Chondrocyte (in vitro differentiated cells): ENCODE results near the gene USP32. TPM values are rescaled to one million over a fixed set of nuclear protein-coding genes. Genes with fewer than 3 reads are reported as not detected.
"Not testable (repeated sequence)": the region's sequence is repeated elsewhere in the genome, so short reads cannot be mapped to it uniquely, and the experiment has no call there.

Experiments
- DNase-seq: peaks from one replicate; pipeline ENCODE4 v3.0.0; 2021; ENCODE audit warnings: mixed read lengths, low spot score
- H3K27ac Mint-ChIP-seq: one replicate; pipeline ENCODE4 v1.8.0; 2021; ENCODE audit warnings: mild to moderate bottlenecking, moderate library complexity, mixed read lengths; ENCODE audit not compliant: unreplicated experiment
- H3K27me3 Mint-ChIP-seq: 2 replicates; pipeline ENCODE4 v1.8.0; 2021; ENCODE audit warnings: low read depth, mixed read lengths
- H3K36me3 Mint-ChIP-seq: 2 replicates; pipeline ENCODE4 v1.8.0; 2021; ENCODE audit warnings: low read depth, mixed read lengths
- H3K4me1 Mint-ChIP-seq: 2 replicates; pipeline ENCODE4 v1.8.0; 2021; ENCODE audit warnings: low read depth, mild to moderate bottlenecking, mixed read lengths
- H3K4me3 Mint-ChIP-seq: one replicate; pipeline ENCODE4 v1.8.0; 2021; ENCODE audit warnings: mild to moderate bottlenecking, moderate library complexity, mixed read lengths; ENCODE audit not compliant: unreplicated experiment
- H3K9me3 Mint-ChIP-seq: 2 replicates; pipeline ENCODE4 v1.8.0; 2021; ENCODE audit warnings: low read depth, mixed read lengths
- total RNA-seq: library from RNA; stranded (reverse); gene quantifications from 3 replicates; pipeline ENCODE4 v1.2.1, GENCODE V29; 2021
- TF ChIP-seq, protein P1 (sequence below): fragments of 200-600 bp; sonication (generic); IDR thresholded peaks from 2 replicates; pipeline ENCODE4 v1.5.0; 2021; ENCODE audit warnings: antibody characterized with exemption, mild to moderate bottlenecking, moderate library complexity

USP32 gene
- total RNA-seq, 1 donor from 2014 or later: 42.2 TPM

DNA sequence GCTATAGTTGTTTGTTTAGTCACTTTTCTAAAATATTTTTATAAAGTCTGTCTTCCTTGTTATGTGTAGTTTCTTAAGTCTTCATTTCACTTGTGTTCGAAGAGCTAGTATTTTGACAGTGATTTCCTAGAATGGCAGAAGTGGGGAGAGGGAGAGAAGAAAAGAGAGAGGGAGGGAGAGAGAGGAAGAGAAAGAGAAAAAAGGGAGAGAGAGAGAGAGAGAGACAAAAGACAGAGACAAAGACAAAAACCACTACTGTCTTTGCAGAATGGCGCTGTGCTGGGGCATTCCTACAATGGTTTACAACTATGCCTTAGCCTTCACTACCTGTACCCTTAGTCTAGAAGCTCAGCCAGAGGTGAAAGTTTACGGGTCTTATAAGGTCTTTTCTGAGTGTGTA is 151.6 kb downstream of the USP32 start:
- Mint-ChIP-seq H3K27ac (peak overlapping the region; percentile 49), H3K27me3 (no peaks in the 10 kb centered on the region), H3K36me3 (peaks cover 13% of the 10 kb centered on the region), H3K4me3 (no peak overlapping the region), H3K4me1 (peaks cover 7% of the 10 kb centered on the region), H3K9me3 (no peaks in the 10 kb centered on the region)
- DNase-seq: no peak
- TF ChIP-seq, protein P1, sequence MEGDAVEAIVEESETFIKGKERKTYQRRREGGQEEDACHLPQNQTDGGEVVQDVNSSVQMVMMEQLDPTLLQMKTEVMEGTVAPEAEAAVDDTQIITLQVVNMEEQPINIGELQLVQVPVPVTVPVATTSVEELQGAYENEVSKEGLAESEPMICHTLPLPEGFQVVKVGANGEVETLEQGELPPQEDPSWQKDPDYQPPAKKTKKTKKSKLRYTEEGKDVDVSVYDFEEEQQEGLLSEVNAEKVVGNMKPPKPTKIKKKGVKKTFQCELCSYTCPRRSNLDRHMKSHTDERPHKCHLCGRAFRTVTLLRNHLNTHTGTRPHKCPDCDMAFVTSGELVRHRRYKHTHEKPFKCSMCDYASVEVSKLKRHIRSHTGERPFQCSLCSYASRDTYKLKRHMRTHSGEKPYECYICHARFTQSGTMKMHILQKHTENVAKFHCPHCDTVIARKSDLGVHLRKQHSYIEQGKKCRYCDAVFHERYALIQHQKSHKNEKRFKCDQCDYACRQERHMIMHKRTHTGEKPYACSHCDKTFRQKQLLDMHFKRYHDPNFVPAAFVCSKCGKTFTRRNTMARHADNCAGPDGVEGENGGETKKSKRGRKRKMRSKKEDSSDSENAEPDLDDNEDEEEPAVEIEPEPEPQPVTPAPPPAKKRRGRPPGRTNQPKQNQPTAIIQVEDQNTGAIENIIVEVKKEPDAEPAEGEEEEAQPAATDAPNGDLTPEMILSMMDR: no peak

DNA sequence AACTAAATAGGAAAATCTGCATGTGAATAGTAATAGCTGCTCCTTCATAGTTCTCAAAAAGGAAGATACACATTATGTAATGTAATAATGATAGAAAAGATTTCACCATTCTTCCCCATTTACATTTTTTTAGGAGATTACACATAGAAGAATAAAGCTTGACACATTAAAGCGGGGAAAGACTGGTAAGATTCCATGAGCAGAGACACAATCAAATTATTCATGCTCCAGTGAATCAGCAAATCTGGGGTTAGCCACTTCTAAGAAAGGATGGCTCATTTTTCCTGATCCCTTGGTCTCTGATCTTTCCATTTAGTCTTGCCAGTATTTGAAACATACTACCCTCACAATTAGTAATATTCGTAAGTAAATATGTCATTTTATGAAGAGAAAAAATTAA is 160.2 kb downstream of the USP32 start:
- Mint-ChIP-seq H3K4me3 (no peak overlapping the region), H3K4me1 (no peaks in the 10 kb centered on the region)

DNA sequence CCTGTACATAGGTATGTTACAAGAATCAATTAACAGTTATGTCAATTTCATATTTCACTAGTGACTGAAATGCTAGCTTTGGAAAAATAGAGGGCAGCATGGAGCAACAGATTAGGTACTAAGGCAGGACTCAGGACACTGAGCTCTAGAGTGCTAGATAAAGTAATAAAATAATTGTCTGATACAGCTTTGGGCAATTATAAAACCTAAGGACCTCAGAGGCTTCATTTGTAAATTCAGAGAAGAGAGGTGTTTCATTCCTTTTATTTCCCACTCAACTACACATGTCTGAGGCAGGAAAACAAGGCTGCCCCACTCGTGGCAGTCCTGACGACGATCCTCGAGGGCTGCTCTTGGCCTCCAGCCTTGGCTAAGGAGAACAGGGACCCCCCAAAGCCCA is 160.7 kb downstream of the USP32 start:
- peaks cover 13% of the 10 kb centered on the region for H3K36me3 Mint-ChIP-seq
- H3K27me3 Mint-ChIP-seq: no peaks in the 10 kb centered on the region
- TF ChIP-seq, protein P1: peak; percentile 80
- no peak for DNase-seq
- no peak overlapping the region for H3K27ac Mint-ChIP-seq
- H3K4me1 Mint-ChIP-seq: no peaks in the 10 kb centered on the region
- H3K9me3 Mint-ChIP-seq: no peaks in the 10 kb centered on the region
- H3K4me3 Mint-ChIP-seq: no peak overlapping the region

More for the DNA sequence above, 160.2 kb downstream of the USP32 start:
- Mint-ChIP-seq H3K9me3 (no peaks in the 10 kb centered on the region), H3K27me3 (no peaks in the 10 kb centered on the region), H3K27ac (no peak overlapping the region), H3K36me3 (peaks cover 13% of the 10 kb centered on the region)
- TF ChIP-seq, protein P1: no peak
- no peak for DNase-seq

DNA sequence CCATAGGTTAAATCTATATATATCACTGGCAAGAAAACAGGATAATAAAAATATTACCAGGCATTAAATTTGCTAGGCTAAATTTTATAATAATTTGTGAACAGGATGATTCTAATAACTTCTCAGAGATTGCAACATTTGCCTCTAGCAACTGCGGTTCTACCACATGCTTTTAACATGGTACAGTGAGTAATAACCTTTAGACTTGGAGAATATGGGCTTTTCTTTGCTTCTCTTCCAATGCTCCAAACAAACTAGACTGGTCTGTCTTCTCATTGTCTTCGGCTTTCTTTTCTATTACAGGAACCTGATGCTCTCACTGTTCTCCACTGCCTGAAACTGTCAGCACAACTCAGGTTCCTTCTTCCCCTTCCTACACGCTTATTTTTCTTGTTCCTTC is 161.6 kb downstream of the USP32 start:
- TF ChIP-seq, protein P1: no peak
- H3K36me3 Mint-ChIP-seq: peaks cover 9% of the 10 kb centered on the region
- H3K27ac Mint-ChIP-seq: no peak overlapping the region
- H3K4me3 Mint-ChIP-seq: no peak overlapping the region
- no peaks in the 10 kb centered on the region for H3K4me1 Mint-ChIP-seq
- H3K9me3 Mint-ChIP-seq: no peaks in the 10 kb centered on the region
- DNase-seq: no peak
- H3K27me3 Mint-ChIP-seq: no peaks in the 10 kb centered on the region

DNA sequence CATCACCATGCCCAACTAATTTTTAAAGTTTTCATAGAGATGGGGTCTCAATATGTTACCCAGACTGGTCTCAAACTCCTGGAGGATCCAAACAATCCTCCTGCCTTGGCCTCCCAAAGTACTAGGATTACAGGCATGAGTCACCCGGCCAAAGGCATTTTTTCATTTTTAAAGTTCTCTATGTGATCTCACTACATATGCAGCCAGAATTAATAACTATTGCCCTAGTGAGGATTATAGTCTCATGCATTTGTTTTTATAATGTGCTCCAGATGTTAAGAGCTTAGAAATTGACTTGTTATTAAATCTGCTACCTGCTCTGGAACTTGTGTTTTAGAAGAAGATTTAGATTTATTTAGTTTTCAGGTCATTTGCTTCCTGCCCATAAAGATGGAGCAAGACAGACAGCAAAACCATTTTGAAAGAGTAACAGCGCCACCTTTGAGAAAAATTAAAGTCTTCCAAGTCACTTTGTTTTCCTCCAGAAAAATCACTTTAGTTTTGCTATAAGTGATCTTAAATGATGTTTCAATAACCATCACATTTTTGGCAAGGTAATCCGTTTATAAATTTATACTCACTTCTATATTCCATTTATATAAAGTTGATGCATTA is 162.6 kb downstream of the USP32 start:
- no peak overlapping the region for H3K4me3 Mint-ChIP-seq
- H3K4me1 Mint-ChIP-seq: peaks cover 2% of the 10 kb centered on the region
- peaks cover 4% of the 10 kb centered on the region for H3K36me3 Mint-ChIP-seq
- no peaks in the 10 kb centered on the region for H3K27me3 Mint-ChIP-seq
- H3K27ac Mint-ChIP-seq: no peak overlapping the region
- no peaks in the 10 kb centered on the region for H3K9me3 Mint-ChIP-seq
- TF ChIP-seq, protein P1: peak; percentile 46
- DNase-seq: no peak

DNA sequence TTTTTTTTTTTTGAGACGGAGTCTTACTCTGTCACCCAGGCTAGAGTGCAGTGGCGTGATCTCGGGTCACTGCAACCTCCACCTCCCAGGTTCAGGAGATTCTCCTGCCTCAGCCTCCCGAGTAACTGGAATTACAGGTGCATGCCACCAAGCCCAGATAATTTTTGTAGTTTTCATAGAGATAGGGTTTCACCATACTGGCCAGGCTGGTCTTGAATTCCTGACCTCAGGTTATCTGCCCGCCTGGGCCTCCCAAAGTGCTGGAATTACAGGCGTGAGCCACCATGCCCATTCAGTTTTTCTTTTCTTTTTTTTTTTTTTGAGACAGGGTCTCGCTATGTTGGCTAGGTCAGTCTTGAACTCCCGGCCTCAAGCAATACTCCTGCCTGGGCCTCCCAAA is 164.7 kb downstream of the USP32 start:
- not testable (repeated sequence) for H3K27me3 Mint-ChIP-seq, H3K27ac Mint-ChIP-seq, H3K36me3 Mint-ChIP-seq

More for the DNA sequence above, 164.7 kb downstream of the USP32 start:
- H3K4me3 Mint-ChIP-seq, DNase-seq, H3K4me1 Mint-ChIP-seq, H3K9me3 Mint-ChIP-seq: not testable (repeated sequence)
